DND-41 (cell line): ENCODE measurements around the gene RPS14.

Experiments used
- ATAC-seq: fragments of 200-7000 bp; cut with Tn5 transposase; 3 replicates; pipeline ENCODE4 v1.9.1; 2021; ENCODE audit warnings: low read depth; ENCODE audit not compliant: insufficient read depth
- DNase-seq: peaks from one replicate; pipeline ENCODE4 v3.0.0-alpha.2; 2020
- H2AFZ ChIP-seq: 2 replicates; pipeline ENCODE4 v1.6.0; 2012; ENCODE audit warnings: low read depth, low read length
- H3K27ac ChIP-seq: 2 replicates; pipeline ENCODE4 v1.5.1; 2012; ENCODE audit warnings: low read length, inconsistent platforms
- H3K27me3 ChIP-seq: fragments of 200-600 bp; sonication (generic); 2 replicates; pipeline ENCODE4 v1.6.0; 2012; ENCODE audit warnings: low read length, mild to moderate bottlenecking, inconsistent platforms; ENCODE audit not compliant: insufficient read depth, poor library complexity
- H3K36me3 ChIP-seq: 2 replicates; pipeline ENCODE4 v1.5.1; 2012; ENCODE audit warnings: low read length, inconsistent platforms; ENCODE audit not compliant: insufficient read depth
- H3K4me1 ChIP-seq: 2 replicates; pipeline ENCODE4 v1.5.1; 2012; ENCODE audit warnings: mild to moderate bottlenecking, low read length; ENCODE audit not compliant: insufficient read depth
- H3K4me2 ChIP-seq: 2 replicates; pipeline ENCODE4 v1.6.0; 2012; ENCODE audit warnings: mild to moderate bottlenecking, moderate library complexity, low read length, inconsistent platforms; ENCODE audit not compliant: insufficient read depth
- H3K4me3 ChIP-seq, 2 experiments: fragments of 200-600 bp in 1 of 2; shearing (Covaris generic) in 1 of 2; 2 replicates each; pipeline ENCODE4 v1.5.1; 2012 to 2016; ENCODE audit warnings: inconsistent platforms in 2 of 2, low read length in 2 of 2, mild to moderate bottlenecking in 2 of 2, low read depth in 1 of 2, moderate library complexity in 1 of 2
- H3K79me2 ChIP-seq: 2 replicates; pipeline ENCODE4 v1.6.0; 2012; ENCODE audit warnings: low read length, inconsistent platforms; ENCODE audit not compliant: insufficient read depth
- H3K9ac ChIP-seq: 2 replicates; pipeline ENCODE4 v1.6.0; 2012; ENCODE audit warnings: low read depth, mild to moderate bottlenecking, inconsistent platforms, low read length, moderate library complexity
- H3K9me3 ChIP-seq: 2 replicates; pipeline ENCODE4 v1.5.1; 2012; ENCODE audit warnings: low read length, moderate library complexity, mild to moderate bottlenecking, inconsistent platforms; ENCODE audit not compliant: insufficient read depth, severe bottlenecking
- H4K20me1 ChIP-seq: 2 replicates; pipeline ENCODE4 v1.6.0; 2012; ENCODE audit warnings: low read length; ENCODE audit not compliant: insufficient read depth
- EZH2 ChIP-seq: IDR thresholded peaks from 3 replicates; pipeline ENCODE4 v1.6.1; 2012; ENCODE audit warnings: borderline replicate concordance, low read depth, mild to moderate bottlenecking, moderate library complexity, low read length, inconsistent platforms; ENCODE audit not compliant: severe bottlenecking
- TF ChIP-seq, protein P1 (sequence below): IDR thresholded peaks from 2 replicates; pipeline ENCODE4 v1.5.1; 2012; ENCODE audit warnings: borderline replicate concordance, low read length, moderate library complexity, mild to moderate bottlenecking; ENCODE audit not compliant: poor library complexity, severe bottlenecking; ENCODE audit errors: extremely low read depth

The RPS14 gene

DNA sequence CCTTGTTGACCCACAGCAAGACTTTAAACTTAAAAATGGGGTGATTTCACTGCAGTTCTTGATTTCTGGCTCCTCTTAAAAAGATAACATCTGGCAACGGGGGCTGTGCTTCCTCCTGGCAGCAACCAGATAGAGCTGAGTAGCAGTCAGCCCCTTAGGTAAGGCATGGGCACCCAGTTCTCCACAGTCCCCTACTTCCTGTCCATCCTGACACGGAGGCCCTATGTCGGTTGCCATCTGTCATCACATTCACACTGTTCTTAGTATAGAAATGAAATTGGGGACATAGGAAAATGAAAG is 48.5 kb downstream of the RPS14 start:
- no peaks in the 10 kb centered on the region for H3K79me2 ChIP-seq
- H4K20me1 ChIP-seq: peaks cover under 1% of the 10 kb centered on the region; the same call in 1 of the 2 replicates
- H3K27ac ChIP-seq: no peak overlapping the region
- H3K4me1 ChIP-seq: no peaks in the 10 kb centered on the region
- H3K4me2 ChIP-seq: no peak overlapping the region
- no peak overlapping the region for H3K9ac ChIP-seq
- H3K27me3 ChIP-seq: no peaks in the 10 kb centered on the region
- TF ChIP-seq EZH2: no peak
- TF ChIP-seq, protein P1, sequence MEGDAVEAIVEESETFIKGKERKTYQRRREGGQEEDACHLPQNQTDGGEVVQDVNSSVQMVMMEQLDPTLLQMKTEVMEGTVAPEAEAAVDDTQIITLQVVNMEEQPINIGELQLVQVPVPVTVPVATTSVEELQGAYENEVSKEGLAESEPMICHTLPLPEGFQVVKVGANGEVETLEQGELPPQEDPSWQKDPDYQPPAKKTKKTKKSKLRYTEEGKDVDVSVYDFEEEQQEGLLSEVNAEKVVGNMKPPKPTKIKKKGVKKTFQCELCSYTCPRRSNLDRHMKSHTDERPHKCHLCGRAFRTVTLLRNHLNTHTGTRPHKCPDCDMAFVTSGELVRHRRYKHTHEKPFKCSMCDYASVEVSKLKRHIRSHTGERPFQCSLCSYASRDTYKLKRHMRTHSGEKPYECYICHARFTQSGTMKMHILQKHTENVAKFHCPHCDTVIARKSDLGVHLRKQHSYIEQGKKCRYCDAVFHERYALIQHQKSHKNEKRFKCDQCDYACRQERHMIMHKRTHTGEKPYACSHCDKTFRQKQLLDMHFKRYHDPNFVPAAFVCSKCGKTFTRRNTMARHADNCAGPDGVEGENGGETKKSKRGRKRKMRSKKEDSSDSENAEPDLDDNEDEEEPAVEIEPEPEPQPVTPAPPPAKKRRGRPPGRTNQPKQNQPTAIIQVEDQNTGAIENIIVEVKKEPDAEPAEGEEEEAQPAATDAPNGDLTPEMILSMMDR: no peak
- no peak overlapping the region for H3K4me3 ChIP-seq
- ATAC-seq (peak; percentile 14; the same call in 1 of the 3 replicates), DNase-seq (no peak)
- peaks cover 56% of the 10 kb centered on the region for H3K36me3 ChIP-seq
- H3K9me3 ChIP-seq: no peaks in the 10 kb centered on the region
- no peak overlapping the region for H2AFZ ChIP-seq

DNA sequence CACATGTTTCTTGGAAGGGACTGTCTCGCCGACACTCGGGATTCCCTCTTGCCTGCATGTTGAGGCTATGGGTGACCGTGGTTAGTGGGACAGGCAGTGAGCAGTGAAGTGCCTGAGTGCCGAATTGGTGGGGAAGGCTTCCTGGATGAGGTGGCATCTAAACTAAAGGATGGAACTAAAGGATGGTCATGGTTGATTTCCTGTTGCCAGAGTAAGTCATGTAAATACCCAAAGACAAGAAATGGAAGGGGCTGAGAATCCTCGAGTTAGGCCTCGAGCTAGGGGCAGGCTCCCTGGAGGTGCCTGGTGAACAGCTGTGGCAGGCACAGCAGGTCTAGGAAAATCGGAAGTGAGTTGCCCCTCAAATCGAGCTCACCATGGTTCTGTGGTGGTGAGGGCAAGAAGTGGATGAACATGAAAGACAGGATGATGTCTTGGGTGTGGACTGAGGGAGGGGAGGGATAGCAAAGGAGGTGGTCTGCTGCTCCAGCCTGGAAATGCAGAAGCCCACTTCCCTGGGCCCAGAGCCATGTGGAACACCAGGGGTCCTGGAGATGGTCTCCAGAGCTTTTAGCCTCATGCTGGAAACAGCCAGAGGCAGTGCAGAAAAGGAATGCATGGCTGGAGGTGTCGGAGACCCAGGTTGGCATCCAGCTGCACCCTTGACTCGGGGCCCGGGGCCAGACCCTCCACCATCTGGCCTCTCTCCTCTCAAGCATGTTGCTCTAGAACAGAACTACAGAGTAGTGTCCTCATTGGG is 49.0 kb downstream of the RPS14 start:
- H3K4me2 ChIP-seq: no peak overlapping the region
- no peak overlapping the region for H3K4me3 ChIP-seq
- no peaks in the 10 kb centered on the region for H3K79me2 ChIP-seq
- no peak for TF ChIP-seq EZH2
- TF ChIP-seq, protein P1: no peak
- no peaks in the 10 kb centered on the region; the same call in 1 of the 2 replicates for H4K20me1 ChIP-seq
- DNase-seq: no peak
- no peak overlapping the region for H3K27ac ChIP-seq
- H3K4me1 ChIP-seq: no peaks in the 10 kb centered on the region
- no peaks in the 10 kb centered on the region for H3K9me3 ChIP-seq
- no peak for ATAC-seq
- no peak overlapping the region for H2AFZ ChIP-seq
- no peaks in the 10 kb centered on the region for H3K27me3 ChIP-seq
- H3K36me3 ChIP-seq: peaks cover 61% of the 10 kb centered on the region
- H3K9ac ChIP-seq: no peak overlapping the region

DNA sequence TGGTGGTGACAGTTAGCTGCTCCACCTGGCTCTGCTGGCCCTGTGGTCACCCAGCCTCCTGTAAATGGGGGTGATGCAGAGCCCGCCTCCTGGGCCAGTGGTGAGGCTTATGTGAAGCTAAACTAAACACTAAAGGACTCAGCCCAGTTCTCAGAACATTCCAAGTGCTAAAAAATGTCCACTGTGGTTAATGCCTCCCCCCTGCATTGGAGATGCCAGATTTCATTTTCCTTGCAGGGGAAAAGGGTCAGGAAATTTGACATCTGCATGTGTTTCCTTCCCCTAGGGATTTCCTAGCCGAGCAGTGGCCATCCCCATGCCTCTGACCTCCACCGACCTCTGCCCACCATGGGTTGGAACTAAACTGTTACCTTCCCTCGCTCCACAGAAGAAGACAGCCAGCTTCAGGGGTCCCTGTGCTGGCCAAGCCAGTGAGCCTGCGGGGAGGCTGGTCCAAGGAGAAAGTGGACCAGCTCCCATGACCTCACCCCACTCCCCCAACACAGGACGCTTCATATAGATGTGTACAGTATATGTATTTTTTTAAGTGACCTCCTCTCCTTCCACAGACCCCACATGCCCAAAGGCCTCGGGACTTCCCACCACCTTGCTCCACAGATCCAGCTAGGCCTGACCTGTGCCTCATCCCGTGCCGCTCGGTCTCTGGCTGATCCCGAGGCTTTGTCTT is 49.9 kb downstream of the RPS14 start:
- H3K4me1 ChIP-seq: no peaks in the 10 kb centered on the region
- H3K36me3 ChIP-seq: peaks cover 69% of the 10 kb centered on the region
- H3K4me2 ChIP-seq: no peak overlapping the region
- no peak overlapping the region for H3K4me3 ChIP-seq
- no peak overlapping the region for H2AFZ ChIP-seq
- no peak overlapping the region for H3K27ac ChIP-seq
- H3K79me2 ChIP-seq: no peaks in the 10 kb centered on the region
- H3K9me3 ChIP-seq: no peaks in the 10 kb centered on the region
- DNase-seq: no peak
- no peak for ATAC-seq
- no peak overlapping the region for H3K9ac ChIP-seq
- no peaks in the 10 kb centered on the region for H3K27me3 ChIP-seq
- H4K20me1 ChIP-seq: no peaks in the 10 kb centered on the region; the same call in 1 of the 2 replicates
- no peak for TF ChIP-seq EZH2
